GM18511 (cell line): ENCODE results near the gene NLGN1.

Experiments
- ATAC-seq: cut with Tn5 transposase; IDR thresholded peaks from one replicate; pipeline ENCODE4 v1.9.1; 2021; ENCODE audit warnings: mild to moderate bottlenecking, moderate library complexity; ENCODE audit not compliant: unreplicated experiment

Gene NLGN1

GRCh38 chr3:173630849-173631248 is 233.3 kb downstream of the NLGN1 start:
- no peak for ATAC-seq

DNA sequence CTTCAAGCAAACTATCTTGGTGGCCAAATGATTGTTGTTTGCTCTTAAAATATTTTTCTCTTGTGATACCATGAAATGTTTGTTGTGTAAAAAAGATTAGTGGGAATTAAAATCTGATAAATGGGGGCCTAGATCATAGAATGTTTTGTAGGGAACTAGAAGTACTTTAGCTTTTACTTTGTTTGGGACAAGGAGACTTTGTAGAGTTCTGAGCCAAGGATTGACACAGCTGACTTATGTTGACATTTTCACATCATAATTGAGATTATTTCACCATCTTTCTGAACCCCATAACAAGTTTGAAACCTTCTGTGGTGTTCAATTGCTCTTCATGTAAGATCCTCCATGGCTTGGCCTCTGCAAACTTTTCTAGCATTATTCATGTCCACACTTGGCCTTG is 235.4 kb downstream of the NLGN1 start:
- ATAC-seq, result no peak

- no peak for ATAC-seq
These were observed 238.3 kb downstream of the NLGN1 start for GRCh38 chr3:173635826-173636225.

GRCh38 chr3:173639098-173639497 is 241.6 kb downstream of the NLGN1 start:
- ATAC-seq, result no peak

GRCh38 chr3:173641696-173642095 is 244.2 kb downstream of the NLGN1 start:
- ATAC-seq, result no peak

DNA sequence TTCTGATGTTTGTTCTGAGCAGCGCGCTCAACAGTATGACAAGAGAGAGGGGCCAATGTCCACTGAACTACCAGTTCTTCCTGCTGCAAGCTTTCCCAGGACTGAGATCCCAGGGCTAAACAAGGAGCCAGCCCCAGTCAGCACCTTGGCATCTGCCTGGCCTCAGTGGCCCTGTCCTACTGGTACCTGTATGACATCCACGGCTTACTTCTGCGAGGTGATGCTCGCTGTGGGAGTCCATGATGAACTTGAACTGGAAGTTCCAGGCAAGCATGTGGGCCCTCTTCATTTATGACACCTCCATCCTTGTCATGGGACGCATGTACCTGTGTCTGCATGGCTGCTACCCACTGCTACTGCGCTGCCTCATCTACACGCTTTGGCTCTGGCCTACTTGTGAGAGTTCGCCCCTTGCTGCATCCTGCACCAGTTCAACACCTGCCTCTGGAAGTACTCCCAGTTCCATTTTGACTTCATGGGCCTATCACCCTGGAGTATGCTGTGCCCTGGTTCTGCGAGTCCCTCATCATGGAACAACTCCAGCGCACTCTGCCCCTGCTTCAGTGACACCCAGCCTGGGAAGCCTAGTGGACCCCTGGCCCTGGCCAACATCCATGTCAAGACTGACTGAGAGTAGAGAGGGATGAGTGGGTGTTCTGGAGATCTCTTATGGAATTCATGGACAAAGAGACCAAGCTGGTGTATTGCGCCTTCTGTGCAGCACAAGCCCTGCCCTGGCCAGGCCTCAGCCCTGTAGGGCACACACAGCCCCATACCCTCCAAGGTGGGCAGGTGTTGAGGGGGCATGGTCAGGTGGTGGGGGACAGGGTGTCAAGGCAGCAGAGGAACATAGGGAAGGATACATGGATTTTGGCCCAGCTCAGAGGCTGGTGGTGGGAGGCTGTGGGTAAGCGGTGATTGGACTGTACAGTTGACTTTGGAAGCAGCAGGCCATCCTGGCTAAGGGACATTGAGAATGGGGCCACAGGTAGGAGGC is 246.8 kb downstream of the NLGN1 start:
- ATAC-seq, result no peak

- no peak for ATAC-seq
These were observed 253.1 kb downstream of the NLGN1 start for GRCh38 chr3:173650596-173650995.

DNA sequence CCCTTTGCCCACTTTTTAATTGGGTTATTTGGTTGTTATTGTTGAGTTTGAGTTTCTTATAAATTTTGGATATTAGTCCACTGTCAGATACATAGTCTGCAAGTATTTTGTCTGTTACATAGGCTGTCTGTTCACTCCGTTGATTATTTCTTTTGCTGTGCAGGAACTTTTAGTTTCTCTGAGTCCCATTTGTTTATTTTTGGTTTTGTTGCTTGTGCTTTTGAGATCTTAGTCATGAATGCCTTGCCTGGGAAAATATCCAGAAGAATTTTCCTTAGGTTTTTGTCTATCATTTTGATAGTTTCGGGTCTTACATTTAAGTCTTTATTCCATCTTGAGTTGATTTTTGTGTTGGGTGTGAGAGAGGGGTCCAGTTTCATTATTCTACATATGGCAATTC is 254.5 kb downstream of the NLGN1 start:
- no peak for ATAC-seq

DNA sequence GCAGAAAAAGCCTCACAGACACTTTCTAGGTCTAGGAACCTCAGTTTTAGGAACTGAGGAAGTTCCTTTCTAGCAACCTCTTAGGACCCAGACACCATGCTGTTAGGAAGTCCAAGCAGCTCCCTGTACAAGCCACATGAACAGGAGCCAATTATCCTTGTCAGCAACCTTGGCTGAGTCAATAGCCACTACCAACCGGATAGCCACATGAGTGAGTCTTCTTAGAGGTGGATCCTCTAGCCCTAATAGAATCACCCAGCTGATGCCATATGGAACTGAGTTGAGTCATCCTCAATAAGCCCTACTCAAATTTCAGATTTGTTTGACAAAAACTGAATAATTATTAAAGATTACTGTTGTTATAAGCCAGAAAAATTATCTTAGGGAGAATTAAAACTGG is 256.2 kb downstream of the NLGN1 start:
- no peak for ATAC-seq

DNA sequence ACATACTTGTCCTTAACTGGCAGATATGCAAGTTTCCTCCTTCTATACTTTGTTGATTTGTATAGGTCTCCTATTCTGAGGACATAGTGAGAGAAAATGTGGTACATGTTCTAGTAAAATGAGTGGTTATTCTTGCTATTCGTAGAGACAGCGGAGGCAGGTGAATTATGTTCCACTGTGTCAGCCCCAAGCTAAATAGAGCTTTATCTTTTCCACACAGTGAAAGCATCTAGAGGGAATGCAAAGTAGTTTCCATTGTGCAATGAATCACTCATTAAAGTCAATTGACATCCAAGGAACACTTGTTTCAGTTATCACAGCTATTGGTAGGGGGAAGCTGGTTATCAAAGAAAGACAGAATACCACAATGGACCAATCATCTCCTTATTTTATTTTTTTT is 262.4 kb downstream of the NLGN1 start:
- ATAC-seq, result no peak

GRCh38 chr3:173660645-173661299 is 263.2 kb downstream of the NLGN1 start:
- ATAC-seq, result no peak

GRCh38 chr3:173663696-173664111 is 266.2 kb downstream of the NLGN1 start:
- ATAC-seq, result no peak

DNA sequence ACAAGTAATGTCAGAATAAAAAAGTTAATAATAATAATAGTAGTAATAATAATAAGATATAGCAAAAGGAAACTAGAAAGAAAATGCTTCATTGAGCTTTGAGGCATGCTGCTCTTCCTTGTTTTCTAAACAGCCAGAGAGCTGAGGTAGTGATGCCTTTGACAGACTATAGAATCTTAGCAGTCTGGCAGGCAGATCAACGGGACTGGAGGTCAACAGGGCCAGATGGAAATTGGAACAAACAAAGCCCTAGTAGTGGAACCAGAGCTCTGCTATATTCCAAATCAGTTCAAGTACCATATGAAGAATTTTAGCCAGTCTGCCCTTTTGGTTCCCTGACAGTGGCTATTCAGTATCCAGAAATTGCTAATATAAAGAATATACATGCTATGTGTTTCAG is 278.6 kb downstream of the NLGN1 start:
- ATAC-seq, result no peak

DNA sequence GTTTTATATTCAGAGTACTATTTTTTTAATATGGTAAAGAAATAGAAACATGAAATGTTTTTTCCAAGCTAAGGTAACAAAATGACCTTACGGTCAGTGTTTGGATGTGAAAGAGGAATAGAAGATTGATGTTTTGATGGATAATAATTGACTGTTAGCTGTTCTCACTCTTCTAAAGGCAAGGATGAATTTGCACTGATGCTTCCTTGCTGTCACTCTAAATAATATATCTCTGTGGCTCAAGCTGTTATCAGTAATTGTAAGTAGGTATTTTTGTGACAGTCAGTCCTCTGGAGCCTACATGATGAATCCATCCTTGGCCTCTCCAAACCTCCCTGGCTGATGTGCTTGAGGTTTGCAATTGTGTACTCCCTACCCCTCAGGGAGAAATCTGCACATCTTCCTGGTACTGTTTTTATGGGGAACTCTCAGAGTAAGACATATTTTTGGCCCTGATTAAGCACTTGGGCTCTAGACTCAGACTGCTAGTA is 283.7 kb downstream of the NLGN1 start:
- no peak for ATAC-seq

GRCh38 chr3:173685456-173685855 is 287.9 kb downstream of the NLGN1 start:
- no peak for ATAC-seq

- no peak for ATAC-seq
These were observed 290.8 kb downstream of the NLGN1 start for GRCh38 chr3:173688216-173688842.

- ATAC-seq, result no peak
These were observed 293.1 kb downstream of the NLGN1 start for GRCh38 chr3:173690542-173691180.

DNA sequence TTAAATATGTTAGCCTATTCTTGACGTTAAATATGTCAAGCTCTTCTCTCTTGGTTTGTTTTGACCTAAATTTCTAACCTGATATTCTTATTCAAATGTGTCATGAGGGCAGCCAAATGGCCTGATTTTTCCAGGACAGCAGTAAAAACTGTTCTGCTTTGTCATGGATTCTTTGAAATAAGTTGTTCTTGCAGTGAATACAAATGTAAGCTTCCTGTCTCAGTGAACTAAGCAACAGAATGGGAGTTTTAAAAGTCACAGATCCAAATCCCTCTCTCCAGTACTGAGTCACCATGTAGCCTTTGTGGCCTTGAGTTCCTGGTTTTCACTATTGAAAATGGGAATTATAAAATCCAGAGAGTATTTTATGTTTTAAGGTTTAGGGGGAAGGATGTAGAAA is 301.8 kb downstream of the NLGN1 start:
- no peak for ATAC-seq

DNA sequence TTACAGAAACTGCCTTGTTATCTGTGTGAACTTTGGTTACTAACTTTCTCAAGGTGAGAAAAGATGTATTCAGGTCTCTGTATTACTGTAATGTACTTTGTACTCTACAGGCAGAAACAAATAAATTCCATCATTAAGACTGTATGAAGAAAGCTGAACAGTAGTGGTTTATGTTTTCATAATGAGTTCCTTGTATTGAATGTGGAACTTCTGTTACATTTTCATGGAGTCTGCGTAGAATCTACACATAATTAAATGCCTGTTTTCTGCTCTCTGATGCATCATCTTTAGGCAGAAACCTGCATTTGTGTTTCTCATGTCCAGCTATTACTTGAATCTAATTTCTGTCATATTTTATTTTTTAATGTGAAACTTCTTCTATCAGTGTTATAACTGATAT is 302.8 kb downstream of the NLGN1 start:
- no peak for ATAC-seq

- ATAC-seq, result no peak
These were observed 305.0 kb downstream of the NLGN1 start for GRCh38 chr3:173702561-173702960.

- ATAC-seq, result no peak
These were observed 306.2 kb downstream of the NLGN1 start for GRCh38 chr3:173703771-173704170.
